ENCODE measurements around the gene DPF3. TPM values are rescaled to one million over a fixed set of nuclear protein-coding genes. Genes with fewer than 3 reads are reported as not detected.

The DPF3 gene
- total and polyA plus RNA-seq, 2 donors from 2014 or later, result 2.3 to 2.8 TPM

DNA sequence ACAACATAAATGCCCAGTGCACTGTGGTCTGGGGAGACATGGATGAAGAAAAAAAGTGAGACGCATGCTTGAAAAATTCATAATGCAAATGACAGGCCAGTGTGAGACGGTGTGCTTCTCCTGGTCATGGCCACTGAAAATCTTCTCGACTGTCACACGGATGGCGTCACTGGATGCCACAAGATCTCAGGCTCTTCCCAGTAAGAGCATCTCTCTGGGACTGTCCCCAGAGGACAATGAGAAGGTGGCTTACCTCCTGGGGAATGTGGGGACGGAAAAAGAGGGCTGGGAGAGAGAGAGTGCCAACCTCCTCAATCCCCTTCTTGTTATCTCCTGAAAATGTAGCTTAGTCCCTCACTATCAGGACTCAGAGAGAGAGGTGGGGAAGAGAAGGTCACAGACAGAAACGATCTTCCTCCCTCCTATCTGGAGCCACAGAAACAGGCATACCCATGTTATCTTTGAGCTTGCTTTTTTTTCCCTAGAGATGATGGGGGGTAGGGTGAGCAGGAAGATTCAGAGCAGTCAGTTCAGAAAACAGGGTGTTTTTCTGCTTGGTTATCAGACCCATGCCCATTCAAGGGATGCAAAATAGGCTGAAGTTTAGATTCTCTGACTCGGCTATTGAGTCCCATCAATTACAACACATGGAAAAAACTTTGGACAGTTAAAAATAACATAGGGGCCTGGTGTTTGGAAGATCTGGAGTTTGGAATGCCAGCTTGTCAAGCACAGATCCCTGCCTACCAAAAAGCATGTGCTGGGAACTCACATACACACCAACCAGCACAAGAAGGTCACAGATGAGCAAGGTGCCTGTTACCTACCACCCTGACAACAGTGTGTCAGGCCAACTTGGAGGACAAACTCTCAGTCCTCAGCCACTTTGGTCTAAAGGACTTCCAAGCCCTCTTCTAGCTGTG is 24.2 kb downstream of the DPF3 start:
- DNase-seq (no peak), FAIRE-seq (no peak)
- no peak overlapping the region for H3K27ac ChIP-seq (ENCODE audit: low read depth in 2 of 2, low read length in 2 of 2)
- H3K4me1 ChIP-seq (ENCODE audit: control insufficient read depth in 2 of 3, insufficient read depth in 2 of 3, low read depth in 1 of 3, low read length in 3 of 3), result no peaks in the 10 kb centered on the region
- H3K9me3 ChIP-seq (ENCODE audit: control insufficient read depth in 2 of 3, insufficient read depth in 1 of 3, low read length in 3 of 3), result no peaks in the 10 kb centered on the region
- TF ChIP-seq, protein P1, sequence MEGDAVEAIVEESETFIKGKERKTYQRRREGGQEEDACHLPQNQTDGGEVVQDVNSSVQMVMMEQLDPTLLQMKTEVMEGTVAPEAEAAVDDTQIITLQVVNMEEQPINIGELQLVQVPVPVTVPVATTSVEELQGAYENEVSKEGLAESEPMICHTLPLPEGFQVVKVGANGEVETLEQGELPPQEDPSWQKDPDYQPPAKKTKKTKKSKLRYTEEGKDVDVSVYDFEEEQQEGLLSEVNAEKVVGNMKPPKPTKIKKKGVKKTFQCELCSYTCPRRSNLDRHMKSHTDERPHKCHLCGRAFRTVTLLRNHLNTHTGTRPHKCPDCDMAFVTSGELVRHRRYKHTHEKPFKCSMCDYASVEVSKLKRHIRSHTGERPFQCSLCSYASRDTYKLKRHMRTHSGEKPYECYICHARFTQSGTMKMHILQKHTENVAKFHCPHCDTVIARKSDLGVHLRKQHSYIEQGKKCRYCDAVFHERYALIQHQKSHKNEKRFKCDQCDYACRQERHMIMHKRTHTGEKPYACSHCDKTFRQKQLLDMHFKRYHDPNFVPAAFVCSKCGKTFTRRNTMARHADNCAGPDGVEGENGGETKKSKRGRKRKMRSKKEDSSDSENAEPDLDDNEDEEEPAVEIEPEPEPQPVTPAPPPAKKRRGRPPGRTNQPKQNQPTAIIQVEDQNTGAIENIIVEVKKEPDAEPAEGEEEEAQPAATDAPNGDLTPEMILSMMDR (IDR thresholded peaks at IDR 0.05; ENCODE audit: borderline replicate concordance, extremely low read depth, insufficient read depth), result no peak
- intact Hi-C loops (cut with DNase I), result no loop called here
- H3K36me3 ChIP-seq (ENCODE audit: control insufficient read depth in 2 of 3, insufficient read depth in 3 of 3, low read length in 3 of 3), result no peaks in the 10 kb centered on the region
- H3K27me3 ChIP-seq (ENCODE audit: control insufficient read depth, insufficient read depth, low read length), result no peaks in the 10 kb centered on the region
- H3K4me3 ChIP-seq (ENCODE audit: low read length in 3 of 3), result no peak overlapping the region
- no peak overlapping the region for H3K9ac ChIP-seq (ENCODE audit: low read length in 3 of 3)

DNA sequence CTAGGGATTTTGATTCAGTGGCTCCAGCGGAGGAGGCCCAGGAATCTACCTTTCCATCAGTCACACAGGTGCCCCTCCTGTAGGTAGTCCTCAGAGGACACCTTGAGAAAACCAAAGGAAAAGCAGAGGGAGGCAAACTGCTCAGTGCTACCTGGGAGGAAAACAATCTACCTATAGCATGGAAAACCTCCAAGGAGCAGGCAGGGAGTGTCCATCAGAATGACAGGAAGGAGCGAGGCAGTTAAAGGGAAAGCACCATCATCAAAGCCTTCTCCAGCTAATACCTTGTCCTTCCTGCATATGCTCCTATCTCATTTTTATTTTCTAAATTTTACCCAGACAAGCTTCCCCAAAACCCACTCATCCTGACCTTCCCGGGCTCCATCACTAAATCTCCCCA is 25.4 kb downstream of the DPF3 start:
- H3K4me3 ChIP-seq (ENCODE audit: low read length in 3 of 3), result no peak overlapping the region
- DNase-seq (no peak), FAIRE-seq (no peak)
- H3K4me1 ChIP-seq (ENCODE audit: control insufficient read depth in 2 of 3, insufficient read depth in 2 of 3, low read depth in 1 of 3, low read length in 3 of 3), result no peaks in the 10 kb centered on the region
- no peaks in the 10 kb centered on the region for H3K9me3 ChIP-seq (ENCODE audit: control insufficient read depth in 2 of 3, insufficient read depth in 1 of 3, low read length in 3 of 3)
- TF ChIP-seq, protein P1 (IDR thresholded peaks at IDR 0.05; ENCODE audit: borderline replicate concordance, extremely low read depth, insufficient read depth), result no peak
- intact Hi-C loops (cut with DNase I), result no loop called here
- no peak overlapping the region for H3K27ac ChIP-seq (ENCODE audit: low read depth in 2 of 2, low read length in 2 of 2)
- H3K27me3 ChIP-seq (ENCODE audit: control insufficient read depth, insufficient read depth, low read length), result no peaks in the 10 kb centered on the region
- H3K36me3 ChIP-seq (ENCODE audit: control insufficient read depth in 2 of 3, insufficient read depth in 3 of 3, low read length in 3 of 3), result no peaks in the 10 kb centered on the region
- H3K9ac ChIP-seq (ENCODE audit: low read length in 3 of 3), result no peak overlapping the region

DNA sequence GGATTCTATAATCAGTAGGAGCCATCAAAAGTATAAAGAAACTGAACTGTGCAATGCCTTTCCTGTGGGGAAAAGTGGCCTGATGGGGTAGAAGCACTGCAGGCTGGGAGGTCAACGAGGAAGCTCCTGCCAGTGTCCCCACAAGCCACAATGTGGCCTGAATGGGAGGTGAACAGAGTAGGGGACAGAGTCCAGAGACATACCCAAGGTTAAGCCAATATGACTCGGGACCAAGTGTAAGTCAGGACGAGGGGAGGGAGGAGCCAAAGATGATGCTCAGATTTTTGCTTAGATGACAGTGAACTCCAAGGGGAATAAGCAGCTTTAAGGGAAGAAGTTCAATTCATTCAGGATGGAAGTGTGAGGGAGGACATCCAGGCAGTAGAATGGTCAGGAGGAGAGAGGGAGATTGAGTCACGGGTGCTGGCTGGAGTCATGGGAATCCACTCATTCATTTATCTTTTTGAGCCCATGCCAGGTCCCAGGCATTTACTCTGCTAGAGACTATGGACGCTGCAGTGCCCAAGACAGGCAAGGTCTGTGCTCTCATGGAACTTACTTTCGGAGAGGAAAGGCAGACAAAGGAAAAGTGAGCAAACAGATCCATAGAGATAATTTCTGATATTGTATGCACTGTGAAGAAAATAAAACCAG is 29.1 kb downstream of the DPF3 start:
- no peak overlapping the region for H3K27ac ChIP-seq (ENCODE audit: low read depth in 2 of 2, low read length in 2 of 2)
- no peaks in the 10 kb centered on the region for H3K9me3 ChIP-seq (ENCODE audit: control insufficient read depth in 2 of 3, insufficient read depth in 1 of 3, low read length in 3 of 3)
- no peak overlapping the region for H3K4me3 ChIP-seq (ENCODE audit: low read length in 3 of 3)
- no peak for DNase-seq
- intact Hi-C loops (cut with DNase I), result no loop called here
- H3K4me1 ChIP-seq (ENCODE audit: control insufficient read depth in 2 of 3, insufficient read depth in 2 of 3, low read depth in 1 of 3, low read length in 3 of 3), result no peaks in the 10 kb centered on the region
- TF ChIP-seq, protein P1 (IDR thresholded peaks at IDR 0.05; ENCODE audit: borderline replicate concordance, extremely low read depth, insufficient read depth), result no peak
- H3K9ac ChIP-seq (ENCODE audit: low read length in 3 of 3), result no peak overlapping the region
- FAIRE-seq, result no peak
- no peaks in the 10 kb centered on the region for H3K27me3 ChIP-seq (ENCODE audit: control insufficient read depth, insufficient read depth, low read length)
- no peaks in the 10 kb centered on the region for H3K36me3 ChIP-seq (ENCODE audit: control insufficient read depth in 2 of 3, insufficient read depth in 3 of 3, low read length in 3 of 3)
